Testis (tissue), 2 donors: Measurements from ENCODE around the gene ZNG1C.
"Not testable (repeated sequence)": the region's sequence is repeated elsewhere in the genome, so short reads cannot be mapped to it uniquely, and the experiment has no call there.

Source experiments
- CTCF ChIP-seq, 3 experiments: fragments of 450-650 bp in 2 of 3; fragments of 200-600 bp in 1 of 3; sonication (generic) in 1 of 3; IDR thresholded peaks; one replicate each; pipeline ENCODE4 v1.5.1; 2016 to 2019; ENCODE audit warnings: antibody characterized with exemption in 3 of 3, mild to moderate bottlenecking in 2 of 3, moderate library complexity in 1 of 3
- POLR2A ChIP-seq: fragments of 450-650 bp; IDR thresholded peaks from one replicate; pipeline ENCODE4 v1.6.1; 2017; ENCODE audit warnings: antibody characterized with exemption, mild to moderate bottlenecking, moderate library complexity

- TF ChIP-seq CTCF (IDR thresholded peaks at IDR 0.05); POLR2A: not testable (repeated sequence)
Measured at GRCh38 chr9:68304777-68305176, 63.0 kb downstream of the ZNG1C start.
